Stimulated activated CD4-positive, alpha-beta T cell treated with anti-CD3 and anti-CD28 coated beads, TNF-alpha, amount 100 ng/mL, for 48 hours (primary cell): ENCODE results near the gene COL4A3.

Source experiments
- DNase-seq, 3 donors: peaks; one replicate each; pipeline ENCODE4 v3.0.0-alpha.2; 2020; ENCODE audit warnings: low read depth in 3 of 3

Gene COL4A3

GRCh38 chr2:227287771-227288170, 123.3 kb downstream of the COL4A3 start:
- no peak for DNase-seq

GRCh38 chr2:227292314-227292713, 127.9 kb downstream of the COL4A3 start:
- no peak for DNase-seq

- DNase-seq = no peak
Measured at GRCh38 chr2:227293531-227293930, 129.1 kb downstream of the COL4A3 start.

- no peak for DNase-seq
Measured at GRCh38 chr2:227295806-227296205, 131.4 kb downstream of the COL4A3 start.

GRCh38 chr2:227296671-227297405, 132.4 kb downstream of the COL4A3 start:
- no peak for DNase-seq

DNA sequence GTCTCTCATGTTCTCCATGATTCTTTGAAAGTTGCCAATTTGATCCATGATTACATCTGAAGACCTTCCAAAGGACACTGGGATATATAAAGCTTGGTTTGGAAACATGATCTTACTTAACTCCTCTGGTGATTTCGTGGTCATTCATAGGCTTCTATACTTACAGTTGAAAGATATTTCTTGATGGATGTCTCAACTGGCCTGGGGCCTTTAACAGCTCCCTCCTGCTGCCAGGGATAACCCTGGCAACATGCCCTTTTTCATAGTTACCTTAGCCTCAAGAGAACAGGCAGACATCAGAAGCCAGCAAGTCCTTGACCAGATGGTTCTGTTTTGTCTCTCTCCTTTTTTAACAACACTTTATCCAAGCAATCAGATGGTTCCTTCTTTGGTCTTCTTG, 137.1 kb downstream of the COL4A3 start:
- DNase-seq = no peak

- DNase-seq = no peak
Measured at GRCh38 chr2:227308784-227309183, 144.4 kb downstream of the COL4A3 start.

- no peak for DNase-seq
Measured at GRCh38 chr2:227310756-227311110, 146.3 kb downstream of the COL4A3 start.

DNA sequence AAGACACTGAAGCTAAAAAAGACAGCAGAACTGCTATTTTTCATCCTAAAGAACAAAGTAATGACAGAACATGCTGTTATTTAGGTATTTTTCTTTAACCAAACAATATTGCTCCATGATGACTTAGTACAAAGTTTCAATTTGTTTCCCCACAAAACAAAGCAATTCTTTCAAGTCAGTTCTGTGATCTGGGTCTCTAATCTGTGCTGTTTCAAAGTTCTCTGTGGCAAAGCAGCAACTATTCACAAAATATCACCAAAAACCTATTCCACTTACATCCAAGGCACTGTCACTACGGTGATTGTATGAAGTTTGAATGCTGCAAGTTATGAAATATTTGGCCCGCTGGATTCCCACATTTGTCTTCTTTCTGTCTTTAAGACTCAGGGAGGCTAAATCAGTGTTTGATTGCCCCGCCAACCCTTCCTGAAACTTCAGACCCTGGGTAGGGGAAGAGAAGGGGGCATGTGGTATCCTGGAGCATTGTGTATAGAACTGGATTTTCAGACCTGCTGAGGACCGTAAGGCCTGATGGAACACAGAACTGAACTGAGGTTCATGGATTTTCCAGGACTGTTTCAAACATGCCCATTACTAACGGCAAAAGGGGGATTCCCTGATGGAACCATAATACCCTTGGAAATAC, 147.6 kb downstream of the COL4A3 start:
- DNase-seq = no peak

DNA sequence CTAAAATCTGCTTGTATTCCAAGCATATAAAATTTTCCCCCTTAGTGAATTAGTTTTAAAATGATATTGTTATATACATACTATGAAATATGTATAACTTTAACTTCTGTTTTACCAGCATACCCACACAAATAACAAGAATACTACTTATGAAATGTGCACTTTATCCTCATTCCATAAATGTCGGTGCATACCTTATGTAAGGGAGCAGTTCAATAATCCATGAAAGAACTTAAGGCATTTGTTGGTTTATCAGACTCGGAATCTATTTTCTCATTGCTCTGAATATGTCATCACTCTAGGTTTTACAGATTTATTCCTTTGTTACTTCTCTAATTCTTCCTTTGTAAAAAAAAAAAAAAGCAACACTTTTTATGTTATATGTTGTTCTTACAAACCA, 148.2 kb downstream of the COL4A3 start:
- no peak for DNase-seq

DNA sequence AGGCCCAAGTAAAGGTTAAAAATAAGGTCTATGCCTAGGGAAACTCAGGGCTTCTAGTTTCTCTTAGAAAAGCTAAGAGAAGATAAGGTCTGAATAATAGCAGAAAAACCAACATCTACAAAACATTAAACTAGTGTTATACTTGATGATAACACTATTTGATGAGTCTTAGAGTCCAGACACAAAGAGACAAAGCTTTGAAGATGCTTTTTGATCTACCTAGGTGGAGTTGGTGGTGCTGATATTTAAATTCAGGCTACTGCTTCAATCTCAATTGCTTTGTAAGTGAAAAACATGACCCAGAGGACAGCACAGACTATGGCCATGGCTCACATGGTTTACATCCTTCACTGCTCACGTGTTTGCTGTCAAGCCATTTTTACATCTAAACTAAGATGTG, 148.9 kb downstream of the COL4A3 start:
- no peak for DNase-seq

DNA sequence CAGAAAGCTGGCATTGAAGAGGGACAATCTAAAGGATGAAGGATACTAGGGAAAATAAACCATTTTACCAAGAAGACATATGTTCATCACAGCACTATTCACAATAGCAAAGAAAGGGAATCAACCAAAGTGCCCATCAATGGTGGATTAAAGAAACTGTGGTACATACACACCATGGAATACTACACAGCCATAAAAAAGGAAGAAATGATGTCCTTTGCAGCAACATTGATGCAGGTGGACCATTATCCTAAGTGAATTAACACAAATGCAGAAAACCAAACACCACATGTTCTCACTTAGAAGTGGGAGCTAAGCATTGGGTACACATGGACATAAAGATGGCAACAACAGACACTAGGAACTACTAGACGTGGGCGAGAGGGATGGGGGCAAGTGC, 153.4 kb downstream of the COL4A3 start:
- DNase-seq = no peak

GRCh38 chr2:227320305-227321094, 156.1 kb downstream of the COL4A3 start:
- DNase-seq = no peak

DNA sequence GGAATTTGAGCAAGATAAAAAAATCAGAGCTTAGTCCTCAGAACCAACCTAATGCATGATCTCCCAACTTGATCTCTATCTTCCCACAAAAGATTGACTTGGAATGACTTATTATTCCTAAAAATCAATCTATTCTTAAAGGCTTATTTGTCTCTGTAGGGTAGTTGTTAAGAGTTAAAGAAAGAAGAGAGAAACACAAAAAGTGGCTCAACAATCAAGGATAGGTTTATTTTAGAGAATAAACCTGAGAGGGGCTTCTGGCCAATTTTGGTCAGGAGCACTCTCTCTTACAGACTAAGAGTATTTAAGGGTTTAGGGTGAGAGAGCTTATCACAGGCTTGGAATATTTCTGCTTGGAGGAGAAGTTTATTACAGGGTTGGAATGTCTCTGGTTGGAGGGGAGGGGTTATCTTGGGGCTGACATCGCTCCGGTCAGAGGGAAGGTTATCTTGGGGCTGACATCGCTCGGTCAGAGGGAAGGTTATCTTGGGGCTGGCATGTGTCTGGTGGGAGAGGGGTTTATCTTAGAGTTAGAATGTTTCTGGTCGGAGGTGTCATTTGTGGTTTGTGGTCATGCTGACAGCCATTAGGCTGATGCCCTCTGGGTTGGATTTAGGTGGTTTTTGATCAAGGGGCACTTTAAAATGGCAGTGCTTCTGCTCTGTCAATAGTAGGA, 158.2 kb downstream of the COL4A3 start:
- DNase-seq = no peak

DNA sequence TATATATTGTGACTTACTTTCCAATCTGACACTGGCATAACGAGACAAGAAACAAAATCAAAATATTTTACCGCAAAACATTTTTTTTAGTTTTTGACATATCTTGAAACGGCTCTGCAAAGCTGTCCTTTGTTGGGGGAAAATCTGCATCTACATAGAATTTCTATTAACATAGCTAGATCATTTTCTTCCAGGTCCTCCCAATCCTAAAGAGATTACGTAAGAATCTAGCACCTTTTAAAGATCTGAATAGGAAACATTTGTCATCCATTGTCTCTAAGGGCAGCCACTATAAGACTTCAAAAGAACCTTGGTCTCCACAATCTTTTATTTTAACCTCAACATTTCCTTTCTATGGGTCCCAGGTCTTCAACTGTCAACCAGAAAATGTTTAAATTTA, 159.4 kb downstream of the COL4A3 start:
- DNase-seq = no peak

GRCh38 chr2:227324642-227324994, 160.2 kb downstream of the COL4A3 start:
- no peak for DNase-seq

DNA sequence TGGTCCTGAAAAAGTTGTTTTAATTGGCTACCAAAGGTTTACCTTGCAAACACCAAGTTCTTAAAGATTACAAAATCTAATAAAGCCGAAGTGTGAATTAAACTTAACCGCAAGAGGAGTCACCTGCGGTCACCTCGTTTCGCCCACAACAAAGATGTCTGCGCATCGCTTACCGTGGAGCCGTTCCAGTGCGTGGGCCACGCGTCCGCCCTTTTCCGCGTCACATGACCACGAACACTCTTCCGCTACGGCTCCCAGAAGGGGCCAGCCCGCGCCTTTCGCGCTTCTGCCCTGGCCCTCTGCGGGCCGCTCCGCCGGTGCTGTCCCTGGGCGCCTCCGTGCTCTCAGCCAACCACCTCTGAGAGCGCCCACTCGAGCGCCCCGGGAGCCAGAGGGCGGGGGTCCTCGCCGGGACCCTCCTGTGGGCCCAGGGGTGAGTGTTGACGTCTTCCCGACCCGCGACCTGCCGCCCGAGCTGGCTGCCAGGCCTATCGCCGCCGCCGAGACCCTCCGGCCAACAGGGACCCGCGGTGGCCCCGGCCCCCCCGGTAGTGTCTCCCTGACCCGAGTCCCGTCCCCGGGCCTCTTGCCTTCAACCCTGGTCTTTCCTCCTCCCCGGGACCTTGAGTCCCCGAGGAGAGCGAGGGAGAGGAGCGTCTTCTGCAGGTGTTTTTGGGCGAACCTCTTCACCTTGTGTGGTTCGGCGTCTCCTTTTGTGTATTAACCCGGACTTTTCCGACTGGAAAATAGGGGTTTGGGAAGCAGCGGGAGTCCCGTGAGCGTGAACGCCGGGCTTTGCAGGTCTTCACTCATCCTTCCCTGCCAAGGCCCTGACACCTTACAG, 160.8 kb downstream of the COL4A3 start, which contains the start of gene MFF:
TSS of gene MFF (plus strand) at position 257 of the 844 bp plus-strand sequence. CDS start 5,415 bp downstream, outside the sequence.
- peak; percentile 89 to 92 (median 91) for DNase-seq

DNA sequence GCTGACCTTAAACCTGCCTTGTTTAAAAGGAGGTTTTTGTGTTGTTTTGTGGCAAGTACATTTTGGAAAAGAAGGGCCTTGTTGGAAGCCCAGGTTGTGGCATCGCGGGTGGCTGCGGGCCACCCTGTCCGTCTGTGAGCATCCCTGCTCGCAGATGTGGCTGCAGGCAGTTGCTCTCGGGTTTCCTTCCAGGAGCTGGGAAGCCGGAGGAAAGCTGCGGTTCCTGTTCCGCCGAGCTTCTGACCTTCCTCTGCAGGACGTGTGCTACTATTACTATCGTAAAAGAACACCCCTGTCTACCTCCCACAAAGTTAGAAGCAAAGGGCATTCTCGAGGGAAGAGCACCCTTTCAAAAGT, 161.4 kb downstream of the COL4A3 start:
- no peak for DNase-seq

- DNase-seq = no peak
Measured at GRCh38 chr2:227326783-227327182, 162.4 kb downstream of the COL4A3 start.

- no peak for DNase-seq
Measured at GRCh38 chr2:227335713-227336112, 171.3 kb downstream of the COL4A3 start.

GRCh38 chr2:227337442-227337841, 173.0 kb downstream of the COL4A3 start:
- DNase-seq = no peak
